Bronchial epithelial cell (primary cell): ENCODE data around the gene MIB1. TPM values are rescaled to one million over a fixed set of nuclear protein-coding genes. Genes with fewer than 3 reads are reported as not detected.

Experiments
- DNase-seq: peaks from one replicate; pipeline ENCODE4 v3.0.0-alpha.2; 2010; ENCODE audit warnings: low read depth
- FAIRE-seq: peaks from 2 replicates; lab custom pipeline; 2011; peaks lifted over from hg19 to GRCh38; lab: Jason Lieb, UNC
- H3K27me3 ChIP-seq: 2 replicates; pipeline ENCODE4 v1.5.1; 2011; ENCODE audit warnings: low read length; ENCODE audit not compliant: control insufficient read depth, insufficient read depth
- H3K36me3 ChIP-seq: 2 replicates; pipeline ENCODE4 v1.5.1; 2011; ENCODE audit warnings: low read length; ENCODE audit not compliant: control insufficient read depth, insufficient read depth
- H3K4me3 ChIP-seq: 2 replicates; pipeline ENCODE4 v1.5.1; 2011; ENCODE audit warnings: mild to moderate bottlenecking, low read depth, low read length, control low read depth
- total RNA-seq: library from RNA; depleted of rRNA; stranded (reverse); fragments of >200 nt; gene quantifications from 2 replicates; pipeline ENCODE4 v1.2.1, GENCODE V29; 2014
- TF ChIP-seq, protein P1 (sequence below): IDR thresholded peaks from 2 replicates; pipeline ENCODE4 v1.5.1; 2011; ENCODE audit warnings: mild to moderate bottlenecking, moderate library complexity, low read length, control low read depth, inconsistent platforms; ENCODE audit not compliant: insufficient read depth, severe bottlenecking

The MIB1 gene
- total RNA-seq, 1 donor from 2014 or later: 95.3 TPM

DNA sequence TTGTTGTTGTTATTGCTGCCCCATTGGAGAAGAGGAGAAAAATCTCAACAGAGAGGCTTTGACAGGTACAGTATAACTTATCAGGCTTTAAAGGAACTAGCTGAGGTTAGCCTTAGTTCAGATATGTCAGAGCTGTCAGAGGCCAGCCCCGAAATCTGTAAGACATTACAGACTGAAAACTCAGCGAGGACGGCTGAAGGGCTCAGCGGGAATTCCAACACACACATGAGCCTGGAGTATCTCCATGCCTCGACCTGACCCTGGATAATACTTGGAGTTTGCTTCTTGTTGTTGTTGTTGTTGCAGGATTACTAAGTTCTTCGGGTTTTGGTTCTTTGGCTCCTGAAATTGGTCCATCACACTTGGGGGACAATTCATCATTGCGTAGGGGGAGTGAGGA is 166.9 kb downstream of the MIB1 start:
- Histone ChIP-seq H3K36me3 (no peaks in the 10 kb centered on the region), H3K4me3 (no peak overlapping the region), H3K27me3 (no peaks in the 10 kb centered on the region)
- TF ChIP-seq, protein P1, sequence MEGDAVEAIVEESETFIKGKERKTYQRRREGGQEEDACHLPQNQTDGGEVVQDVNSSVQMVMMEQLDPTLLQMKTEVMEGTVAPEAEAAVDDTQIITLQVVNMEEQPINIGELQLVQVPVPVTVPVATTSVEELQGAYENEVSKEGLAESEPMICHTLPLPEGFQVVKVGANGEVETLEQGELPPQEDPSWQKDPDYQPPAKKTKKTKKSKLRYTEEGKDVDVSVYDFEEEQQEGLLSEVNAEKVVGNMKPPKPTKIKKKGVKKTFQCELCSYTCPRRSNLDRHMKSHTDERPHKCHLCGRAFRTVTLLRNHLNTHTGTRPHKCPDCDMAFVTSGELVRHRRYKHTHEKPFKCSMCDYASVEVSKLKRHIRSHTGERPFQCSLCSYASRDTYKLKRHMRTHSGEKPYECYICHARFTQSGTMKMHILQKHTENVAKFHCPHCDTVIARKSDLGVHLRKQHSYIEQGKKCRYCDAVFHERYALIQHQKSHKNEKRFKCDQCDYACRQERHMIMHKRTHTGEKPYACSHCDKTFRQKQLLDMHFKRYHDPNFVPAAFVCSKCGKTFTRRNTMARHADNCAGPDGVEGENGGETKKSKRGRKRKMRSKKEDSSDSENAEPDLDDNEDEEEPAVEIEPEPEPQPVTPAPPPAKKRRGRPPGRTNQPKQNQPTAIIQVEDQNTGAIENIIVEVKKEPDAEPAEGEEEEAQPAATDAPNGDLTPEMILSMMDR: no peak
- FAIRE-seq: no peak
- no peak for DNase-seq

DNA sequence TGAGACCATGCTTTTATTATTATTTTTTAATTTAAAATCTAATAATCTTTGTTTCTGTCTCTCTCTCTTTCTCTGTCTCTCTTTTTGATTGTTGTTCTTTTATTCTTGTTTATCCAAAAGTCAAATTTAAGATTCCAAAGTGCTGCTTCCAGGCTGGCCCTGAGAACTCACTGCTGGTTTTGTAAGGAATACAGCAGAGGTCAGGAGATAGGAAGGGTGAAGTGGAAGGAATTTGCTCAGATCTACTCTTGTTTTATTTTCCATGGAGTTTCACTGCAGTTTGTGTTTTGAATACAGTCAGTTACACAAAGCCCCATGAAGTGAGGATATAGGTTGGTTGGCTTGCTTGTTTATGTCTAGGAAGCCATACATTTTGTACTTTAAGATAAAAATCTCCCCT is 168.1 kb downstream of the MIB1 start:
- H3K4me3 ChIP-seq: no peak overlapping the region
- no peaks in the 10 kb centered on the region for H3K27me3 ChIP-seq
- FAIRE-seq (no peak), DNase-seq (no peak)
- TF ChIP-seq, protein P1: no peak
- no peaks in the 10 kb centered on the region for H3K36me3 ChIP-seq

DNA sequence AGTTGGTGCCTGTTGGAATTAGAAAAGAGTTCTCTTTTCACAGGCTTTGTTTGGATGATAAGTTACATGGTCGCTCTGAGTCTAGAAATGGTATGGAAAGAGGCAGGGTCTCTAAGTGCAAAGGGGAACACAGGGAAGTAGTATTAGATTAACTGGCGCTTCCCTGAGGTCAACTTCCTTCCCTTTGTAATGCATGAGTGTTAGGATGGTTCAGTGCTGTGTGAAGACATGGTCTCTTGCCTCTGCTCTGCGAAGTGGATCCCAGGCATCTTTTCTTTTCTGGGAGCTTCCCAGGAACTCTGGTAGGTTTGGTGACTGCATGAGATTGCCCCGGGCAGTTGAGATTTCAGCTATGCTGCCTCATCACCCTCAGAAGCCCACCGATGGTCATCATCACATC is 170.3 kb downstream of the MIB1 start:
- FAIRE-seq: no peak
- DNase-seq: no peak

DNA sequence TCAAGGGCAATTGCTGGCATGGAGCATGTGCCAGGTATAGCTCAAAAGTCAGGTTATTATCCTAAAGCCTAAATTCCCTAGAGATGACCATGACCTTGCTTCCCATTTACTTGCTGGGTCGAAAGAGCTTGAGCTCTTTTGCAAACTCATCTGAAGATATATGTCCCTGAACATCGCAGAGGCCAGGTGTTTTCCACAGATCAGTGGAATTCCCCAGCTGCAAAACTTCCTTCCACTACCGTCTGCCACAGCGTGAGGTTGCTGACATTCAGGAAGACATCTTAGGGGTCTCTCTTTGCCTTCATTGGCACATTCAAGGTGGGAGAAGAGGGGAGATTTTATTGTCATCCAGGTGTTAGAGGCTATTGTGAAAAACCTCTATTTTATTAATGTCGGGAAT is 171.0 kb downstream of the MIB1 start:
- Histone ChIP-seq H3K36me3 (no peaks in the 10 kb centered on the region), H3K4me3 (no peak overlapping the region), H3K27me3 (no peaks in the 10 kb centered on the region)
- no peak for DNase-seq
- TF ChIP-seq, protein P1: no peak
- FAIRE-seq: no peak

More for the DNA sequence above, 170.3 kb downstream of the MIB1 start:
- no peak overlapping the region for H3K4me3 ChIP-seq
- TF ChIP-seq, protein P1: no peak
- H3K27me3 ChIP-seq: no peaks in the 10 kb centered on the region
- H3K36me3 ChIP-seq: no peaks in the 10 kb centered on the region

DNA sequence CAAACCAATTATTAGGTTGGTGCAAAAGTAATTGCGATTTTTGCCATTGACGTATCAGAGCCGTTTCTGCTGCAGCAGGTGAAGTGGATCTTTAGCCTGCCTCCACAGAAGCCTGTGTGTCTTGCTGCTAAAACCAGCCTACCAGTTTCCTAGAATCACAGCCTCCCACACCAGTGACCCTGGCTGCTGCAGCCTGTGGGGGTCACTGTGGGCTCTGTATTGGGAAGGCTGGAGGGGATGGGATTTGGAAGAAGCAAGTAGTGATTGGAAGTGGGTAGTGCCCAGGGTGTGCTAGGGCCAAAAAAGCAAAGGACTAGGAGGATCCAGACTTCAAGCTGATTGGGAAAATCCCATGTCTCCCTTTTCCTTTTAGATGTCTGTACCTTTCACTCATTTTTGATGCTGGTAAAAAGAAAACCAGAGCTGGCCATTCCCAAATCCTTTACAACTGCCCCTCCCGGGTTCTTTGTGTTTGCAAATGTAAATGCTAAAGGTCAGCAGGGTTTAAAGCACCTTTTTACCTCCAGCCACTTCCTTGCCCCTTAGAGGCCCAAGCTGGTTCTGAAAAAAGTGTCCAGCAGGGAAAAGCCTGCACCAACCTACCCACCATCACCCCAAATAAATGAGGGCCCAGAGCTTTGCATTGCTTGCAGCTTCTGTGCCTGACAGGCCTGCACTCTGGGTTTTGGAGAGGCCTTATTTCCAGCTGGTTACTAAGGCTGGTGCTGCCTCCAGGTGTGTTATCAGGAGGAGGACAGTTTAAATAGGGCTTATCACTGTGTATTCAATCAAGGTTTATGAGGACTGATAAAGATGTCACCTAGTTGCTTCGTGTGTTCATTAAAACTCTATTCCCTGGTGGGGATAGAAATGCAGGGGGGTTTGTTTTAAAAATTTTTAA is 172.0 kb downstream of the MIB1 start:
- no peak for FAIRE-seq
- Histone ChIP-seq H3K4me3 (no peak overlapping the region), H3K27me3 (no peaks in the 10 kb centered on the region), H3K36me3 (no peaks in the 10 kb centered on the region)
- DNase-seq: no peak
- TF ChIP-seq, protein P1: no peak
